ENCODE measurements around the gene EGFR. TPM values are rescaled to one million over a fixed set of nuclear protein-coding genes. Genes with fewer than 3 reads are reported as not detected.

The EGFR gene
- total and polyA plus RNA-seq, 2 donors (not counting 3 experiments of a cell fraction or from before 2014, with no cell fraction given), result 1.5 to 4.1 TPM

- Histone ChIP-seq H3K4me1 (ENCODE audit: control insufficient read depth, extremely low read depth, insufficient read depth, low read length) (peaks cover 5% of the 10 kb centered on the region), H3K9me3 (replicated peaks; ENCODE audit: control insufficient read depth, insufficient read depth, low read length) (no peaks in the 10 kb centered on the region), H2AFZ (ENCODE audit: low read depth, low read length) (no peak overlapping the region), H3K4me3 (replicated peaks in 1 of 3; ENCODE audit: insufficient read depth in 1 of 3, low read depth in 1 of 3, low read length in 3 of 3) (no peak overlapping the region), H3K27ac (ENCODE audit: insufficient read depth, low read depth, low read length) (no peak overlapping the region), H3K36me3 (ENCODE audit: control insufficient read depth in 2 of 2, extremely low read depth in 1 of 2, insufficient read depth in 2 of 2, low read length in 2 of 2) (peaks cover 0 to 2% of the 10 kb centered on the region in 2 experiments), H3K9me1 (replicated peaks; ENCODE audit: control insufficient read depth, extremely low read depth, insufficient read depth, low read length) (no peaks in the 10 kb centered on the region), H4K20me1 (replicated peaks; ENCODE audit: control insufficient read depth, extremely low read depth, insufficient read depth, low read length) (no peaks in the 10 kb centered on the region), H3K27me3 (ENCODE audit: control insufficient read depth in 2 of 2, insufficient read depth in 2 of 2, low read length in 2 of 2) (no peaks in the 10 kb centered on the region), H3K79me2 (ENCODE audit: control insufficient read depth, insufficient read depth, low read length) (no peaks in the 10 kb centered on the region), H3K9ac (replicated peaks; ENCODE audit: extremely low read depth, insufficient read depth, low read length) (no peak overlapping the region), H3K4me2 (ENCODE audit: insufficient read depth, low read length) (no peak overlapping the region)
- POLR2A ChIA-PET, result no interaction called here
- BruUV-seq (replicated peaks), result no TSS peak
- dilution Hi-C loops (cut with MboI; ENCODE audit: extremely low pct_ligation_motif_present, low sequenced_read_pairs) (no loop called here), intact Hi-C loops (cut with micrococcal nuclease) (no loop called here)
- CTCF ChIA-PET, result interaction anchor here (0.8 to 1.4 kb wide), 3 partner anchors 48 to 394 kb away, joined by 3 to 7 read pairs (median 3); no protein-coding TSS in a partner anchor
- no peak for DNase-seq (ENCODE audit: low read depth, low spot score)
- TF ChIP-seq, protein P1, sequence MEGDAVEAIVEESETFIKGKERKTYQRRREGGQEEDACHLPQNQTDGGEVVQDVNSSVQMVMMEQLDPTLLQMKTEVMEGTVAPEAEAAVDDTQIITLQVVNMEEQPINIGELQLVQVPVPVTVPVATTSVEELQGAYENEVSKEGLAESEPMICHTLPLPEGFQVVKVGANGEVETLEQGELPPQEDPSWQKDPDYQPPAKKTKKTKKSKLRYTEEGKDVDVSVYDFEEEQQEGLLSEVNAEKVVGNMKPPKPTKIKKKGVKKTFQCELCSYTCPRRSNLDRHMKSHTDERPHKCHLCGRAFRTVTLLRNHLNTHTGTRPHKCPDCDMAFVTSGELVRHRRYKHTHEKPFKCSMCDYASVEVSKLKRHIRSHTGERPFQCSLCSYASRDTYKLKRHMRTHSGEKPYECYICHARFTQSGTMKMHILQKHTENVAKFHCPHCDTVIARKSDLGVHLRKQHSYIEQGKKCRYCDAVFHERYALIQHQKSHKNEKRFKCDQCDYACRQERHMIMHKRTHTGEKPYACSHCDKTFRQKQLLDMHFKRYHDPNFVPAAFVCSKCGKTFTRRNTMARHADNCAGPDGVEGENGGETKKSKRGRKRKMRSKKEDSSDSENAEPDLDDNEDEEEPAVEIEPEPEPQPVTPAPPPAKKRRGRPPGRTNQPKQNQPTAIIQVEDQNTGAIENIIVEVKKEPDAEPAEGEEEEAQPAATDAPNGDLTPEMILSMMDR (IDR thresholded peaks at IDR 0.05; ENCODE audit: extremely low read depth in 1 of 2, insufficient read depth in 1 of 2, low read depth in 1 of 2, low read length in 2 of 2), result no peak
- TF ChIP-seq FOS (IDR thresholded peaks at IDR 0.05; ENCODE audit: borderline replicate concordance, insufficient read depth, low read length), result no peak
- TF ChIP-seq, protein P2, sequence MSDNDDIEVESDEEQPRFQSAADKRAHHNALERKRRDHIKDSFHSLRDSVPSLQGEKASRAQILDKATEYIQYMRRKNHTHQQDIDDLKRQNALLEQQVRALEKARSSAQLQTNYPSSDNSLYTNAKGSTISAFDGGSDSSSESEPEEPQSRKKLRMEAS (IDR thresholded peaks at IDR 0.05; ENCODE audit: insufficient read depth, insufficient read length), result no peak
- TF ChIP-seq POLR2AphosphoS5 (IDR thresholded peaks at IDR 0.05; ENCODE audit: insufficient read depth, low read depth, low read length), result no peak
- no peak for TF ChIP-seq JUN (IDR thresholded peaks at IDR 0.05; ENCODE audit: borderline replicate concordance, insufficient read depth, insufficient read length, low read depth)
- TF ChIP-seq POLR2A (IDR thresholded peaks at IDR 0.05; ENCODE audit: low read depth, low read length), result no peak
- no peak for TF ChIP-seq GATA2 (IDR thresholded peaks at IDR 0.05; ENCODE audit: insufficient read depth, insufficient read length, low read depth, low read length)
- no peak for TF ChIP-seq EZH2 (IDR thresholded peaks at IDR 0.05; ENCODE audit: borderline replicate concordance, low read depth, low read length, severe bottlenecking)
- TF ChIP-seq MYC (IDR thresholded peaks at IDR 0.05; ENCODE audit: low read depth, low read length), result no peak
- FAIRE-seq, result no peak
Observed at GRCh38 chr7:55207436-55208125, 188.8 kb downstream of the EGFR start.

Data from endothelial cell of umbilical vein (primary cell).